H1 (cell line): ENCODE measurements around the gene GPR171. TPM values are rescaled to one million over a fixed set of nuclear protein-coding genes. Genes with fewer than 3 reads are reported as not detected.
A peak's percentile ranks its signal among the peaks of the same experiment; 100 is the strongest.

Experiments
- CTCF ChIA-PET: fragments of 300-600 bp; sonication (Branson Sonifier 250); formaldehyde crosslinking; loops from one replicate; lab custom pipeline; 2021; ENCODE audit not compliant: partially characterized antibody; lab: Charles Lee
- POLR2A ChIA-PET: fragments of 300-600 bp; sonication (Branson Sonifier 250); formaldehyde crosslinking; loops from one replicate; lab custom pipeline; 2021; ENCODE audit warnings: inconsistent platforms; ENCODE audit not compliant: partially characterized antibody; lab: Charles Lee
- DNase-seq, 2 experiments: peaks; one replicate each; pipeline versions ENCODE4 v3.0.0 to v3.0.0-alpha.2; 2010 to 2022; ENCODE audit warnings: low spot score in 2 of 2, low read depth in 1 of 2, mixed read lengths in 1 of 2
- FAIRE-seq: peaks from 2 replicates; lab custom pipeline; 2011; peaks lifted over from hg19 to GRCh38; lab: Jason Lieb, UNC
- H2AFZ ChIP-seq: 2 replicates; pipeline ENCODE4 v1.8.1; 2012; ENCODE audit warnings: low read length, inconsistent platforms
- H2AK5ac ChIP-seq: 2 replicates; pipeline ENCODE4 v1.6.1; 2013; ENCODE audit warnings: low read depth, low read length
- H2BK120ac ChIP-seq: replicated peaks from 2 replicates; pipeline ENCODE3; 2013; ENCODE audit warnings: low read depth, low read length, inconsistent platforms
- H2BK12ac ChIP-seq: 2 replicates; pipeline ENCODE4 v1.6.1; 2013; ENCODE audit warnings: low read depth, low read length
- H2BK15ac ChIP-seq: 2 replicates; pipeline ENCODE4 v1.6.1; 2013; ENCODE audit warnings: low read length
- H2BK20ac ChIP-seq: 2 replicates; pipeline ENCODE4 v1.6.1; 2013; ENCODE audit warnings: low read length
- H2BK5ac ChIP-seq: 2 replicates; pipeline ENCODE4 v1.6.1; 2013; ENCODE audit warnings: low read depth, low read length
- H3K14ac ChIP-seq: 2 replicates; pipeline ENCODE4 v1.6.1; 2013; ENCODE audit warnings: inconsistent platforms; ENCODE audit not compliant: insufficient read length
- H3K18ac ChIP-seq: 2 replicates; pipeline ENCODE4 v1.6.1; 2013; ENCODE audit warnings: low read length; ENCODE audit errors: extremely low read depth
- H3K23ac ChIP-seq: 2 replicates; pipeline ENCODE4 v1.6.1; 2013; ENCODE audit warnings: inconsistent platforms; ENCODE audit not compliant: insufficient read length
- H3K23me2 ChIP-seq: 2 replicates; pipeline ENCODE4 v1.6.1; 2013; ENCODE audit warnings: low read depth, low read length
- H3K27ac ChIP-seq: 2 replicates; pipeline ENCODE4 v1.6.1; 2011; ENCODE audit warnings: low read depth, low read length, inconsistent platforms
- H3K27me3 ChIP-seq, 4 experiments: replicated peaks in 1 of 4; 1 replicate in 1 of 4; 2 replicates in 3 of 4; pipeline versions ENCODE4 v1.6.1 to v1.8.1; 2011 to 2013; ENCODE audit warnings: low read length in 3 of 4, mild to moderate bottlenecking in 3 of 4, inconsistent platforms in 2 of 4, mixed read lengths in 2 of 4, moderate library complexity in 1 of 4; ENCODE audit not compliant: control insufficient read depth in 3 of 4, insufficient read depth in 3 of 4; ENCODE audit errors: extremely low read depth in 1 of 4
- H3K36me3 ChIP-seq, 4 experiments: 2 replicates each; pipeline versions ENCODE4 v1.6.1 to v1.8.1; 2011 to 2013; ENCODE audit warnings: mild to moderate bottlenecking in 4 of 4, low read length in 3 of 4, moderate library complexity in 2 of 4, control low read depth in 1 of 4, inconsistent platforms in 1 of 4; ENCODE audit not compliant: insufficient read depth in 4 of 4, control insufficient read depth in 2 of 4
- H3K4ac ChIP-seq: replicated peaks from 2 replicates; pipeline ENCODE3; 2013; ENCODE audit warnings: low read length, low read depth, mixed read lengths, inconsistent platforms; ENCODE audit not compliant: insufficient read length
- H3K4me1 ChIP-seq, 4 experiments: replicated peaks in 1 of 4; 1 replicate in 1 of 4; 2 replicates in 3 of 4; pipeline versions ENCODE4 v1.6.1 to v1.8.1; 2011 to 2013; ENCODE audit warnings: low read length in 3 of 4, inconsistent platforms in 2 of 4, mixed read lengths in 1 of 4; ENCODE audit not compliant: insufficient read depth in 4 of 4, control insufficient read depth in 3 of 4
- H3K4me2 ChIP-seq, 2 experiments: 2 replicates each; pipeline versions ENCODE4 v1.6.1 to v1.8.1; 2011 to 2013; ENCODE audit warnings: low read depth in 2 of 2, low read length in 2 of 2, control low read depth in 1 of 2, inconsistent platforms in 1 of 2, mild to moderate bottlenecking in 1 of 2; ENCODE audit not compliant: insufficient read depth in 1 of 2
- H3K4me3 ChIP-seq, 4 experiments: fragments of 200-600, 300-600 bp in 1 of 4; sonication (generic), shearing (Covaris generic), sonication (Bioruptor Twin) in 1 of 4; 2 replicates each; pipeline versions ENCODE4 v1.5.1 to v1.8.1; 2011 to 2016; ENCODE audit warnings: low read length in 4 of 4, low read depth in 3 of 4, control low read depth in 2 of 4, inconsistent platforms in 2 of 4, mild to moderate bottlenecking in 2 of 4, mixed read lengths in 1 of 4, moderate library complexity in 1 of 4; ENCODE audit not compliant: insufficient read depth in 2 of 4; ENCODE audit errors: extremely low read depth in 1 of 4
- H3K56ac ChIP-seq: replicated peaks from 2 replicates; pipeline ENCODE3; 2013; ENCODE audit warnings: low read depth, mild to moderate bottlenecking, mixed read lengths, low read length, inconsistent platforms; ENCODE audit not compliant: insufficient read length
- H3K79me1 ChIP-seq: 2 replicates; pipeline ENCODE4 v1.6.1; 2013; ENCODE audit warnings: low read depth, low read length, control low read depth
- H3K79me2 ChIP-seq, 2 experiments: 2 replicates each; pipeline versions ENCODE4 v1.6.1 to v1.8.1; 2012 to 2013; ENCODE audit warnings: low read length in 2 of 2, mild to moderate bottlenecking in 2 of 2, inconsistent platforms in 1 of 2; ENCODE audit not compliant: insufficient read depth in 2 of 2, control insufficient read depth in 1 of 2
- H3K9ac ChIP-seq, 4 experiments: replicated peaks in 1 of 4; 1 replicate in 1 of 4; 2 replicates in 3 of 4; pipeline versions ENCODE4 v1.6.1 to v1.8.1; 2011 to 2013; ENCODE audit warnings: low read depth in 3 of 4, low read length in 3 of 4, control low read depth in 2 of 4, mild to moderate bottlenecking in 2 of 4, moderate library complexity in 2 of 4, inconsistent platforms in 1 of 4; ENCODE audit errors: extremely low read depth in 1 of 4
- H3K9me3 ChIP-seq, 2 experiments: 2 replicates each; pipeline versions ENCODE4 v1.6.1 to v1.8.1; 2012 to 2013; ENCODE audit warnings: mild to moderate bottlenecking in 2 of 2, moderate library complexity in 2 of 2, control low read depth in 1 of 2, inconsistent platforms in 1 of 2, low read depth in 1 of 2, low read length in 1 of 2, mixed read lengths in 1 of 2; ENCODE audit not compliant: insufficient read depth in 2 of 2
- H4K20me1 ChIP-seq, 2 experiments: replicated peaks in 1 of 2; 2 replicates each; pipeline versions ENCODE3 to v1.8.1; 2011 to 2013; ENCODE audit warnings: inconsistent platforms in 2 of 2, low read length in 2 of 2, mild to moderate bottlenecking in 1 of 2; ENCODE audit not compliant: insufficient read depth in 2 of 2, control insufficient read depth in 1 of 2
- H4K5ac ChIP-seq: 2 replicates; pipeline ENCODE4 v1.6.1; 2013; ENCODE audit warnings: low read length, low read depth, mixed read lengths, inconsistent platforms; ENCODE audit not compliant: insufficient read length
- H4K8ac ChIP-seq: 2 replicates; pipeline ENCODE4 v1.8.0; 2013; ENCODE audit warnings: mild to moderate bottlenecking, moderate library complexity, low read length, inconsistent platforms; ENCODE audit not compliant: insufficient read depth; ENCODE audit errors: extremely low read depth
- H4K91ac ChIP-seq: replicated peaks from 2 replicates; pipeline ENCODE3; 2013; ENCODE audit warnings: low read length, mixed read lengths, inconsistent platforms; ENCODE audit not compliant: insufficient read length
- ASH2L ChIP-seq: fragments of 200-600, 300-600 bp; sonication (generic); IDR thresholded peaks from one replicate; pipeline ENCODE4 v1.7.1; 2017; ENCODE audit warnings: low read length
- CREB1 ChIP-seq: IDR thresholded peaks from 2 replicates; pipeline ENCODE4 v1.6.1; 2012; ENCODE audit warnings: inconsistent platforms
- JUN ChIP-seq: IDR thresholded peaks from 2 replicates; pipeline ENCODE4 v1.6.1; 2011; ENCODE audit warnings: low read depth, mild to moderate bottlenecking, improper control_type of control experiment, low read length
- KDM4A ChIP-seq: IDR thresholded peaks from one replicate; pipeline ENCODE4 v1.7.1; 2012; ENCODE audit warnings: low read depth, mild to moderate bottlenecking, moderate library complexity, low read length, inconsistent platforms; ENCODE audit not compliant: severe bottlenecking
- SP2 ChIP-seq: IDR thresholded peaks from 2 replicates; pipeline ENCODE4 v1.6.1; 2012; ENCODE audit warnings: mild to moderate bottlenecking, low read length, inconsistent platforms
- SP4 ChIP-seq: IDR thresholded peaks from 2 replicates; pipeline ENCODE4 v1.6.1; 2012; ENCODE audit warnings: low read length, inconsistent platforms
- TAF1 ChIP-seq: IDR thresholded peaks from 2 replicates; pipeline ENCODE4 v1.6.1; 2011; ENCODE audit warnings: mild to moderate bottlenecking, low read depth, low read length
- TAF7 ChIP-seq: optimal IDR thresholded peaks from 2 replicates; pipeline ENCODE3; 2011; ENCODE audit warnings: low read depth, mild to moderate bottlenecking, inconsistent platforms, low read length, moderate library complexity, borderline replicate concordance
- whole genome bisulfite sequencing, 2 experiments: shearing (Covaris generic) in 1 of 2; methylation state at CpG; one replicate each; pipeline versions ENCODE4 v1.1.6 to v1.1.7; 2013 to 2015; ENCODE audit warnings: low lambda C conversion rate in 2 of 2, mixed read lengths in 2 of 2, inconsistent platforms in 1 of 2, low coverage in 1 of 2, missing lambda C conversion rate in 1 of 2; ENCODE audit not compliant: insufficient replicate concordance in 2 of 2, insufficient coverage in 1 of 2, insufficient read length in 1 of 2; ENCODE audit errors: extremely low coverage in 1 of 2, missing lambda C conversion rate in 1 of 2; 5-methylcytosine and 5-hydroxymethylcytosine counted together
- polyA plus RNA-seq, 7 experiments: library from polyadenylated mRNA; depleted of rRNA in 3 of 7; stranded (reverse) in 5 of 7; unstranded in 2 of 7; fragments of >200 nt in 5 of 7; fragments of 200-250 nt in 2 of 7; gene quantifications; 1 replicate in 5 of 7; 2 replicates in 1 of 7; 4 replicates in 1 of 7; pipeline versions ENCODE4 v1.2.1 to v1.2.3, GENCODE V29; 2011 to 2013; ENCODE audit warnings: missing spikeins in 2 of 7, mixed read lengths in 2 of 7
- total RNA-seq: library from RNA; stranded (reverse); fragmentation: NEBNext Ultra II Directional; extraction: Animal tissue kit (Norgen Biotek cat#: 25700); gene quantifications from 2 replicates; pipeline ENCODE4 v1.2.1, GENCODE V29; 2021

The GPR171 gene
- total and polyA plus RNA-seq, 2 of the 8 experiments (the other 6 are each of a cell fraction or from before 2014, with no cell fraction given) = not detected

- Histone ChIP-seq H2BK20ac (no peak overlapping the region), H3K27me3 (no peaks in the 10 kb centered on the region), H3K56ac (no peak overlapping the region), H3K27ac (no peak overlapping the region), H3K4ac (no peak overlapping the region), H2BK12ac (no peak overlapping the region), H3K23ac (no peak overlapping the region), H3K9me3 (no peaks in the 10 kb centered on the region), H3K4me3 (no peak overlapping the region), H2BK5ac (no peak overlapping the region), H3K9ac (no peak overlapping the region), H3K14ac (no peak overlapping the region), H4K8ac (0 out of 2 replicates have a peak overlapping the region, but pooled peaks have one; percentile 7), H4K20me1 (no peaks in the 10 kb centered on the region), H3K36me3 (peaks cover 0 to 4% (median 0%) of the 10 kb centered on the region in 4 experiments; a peak in 3 of 8 replicates), H2BK15ac (no peak overlapping the region), H3K79me1 (no peaks in the 10 kb centered on the region), H2AK5ac (no peak overlapping the region), H4K5ac (no peak overlapping the region), H3K23me2 (no peaks in the 10 kb centered on the region), H3K4me2 (no peak overlapping the region), H2AFZ (no peak overlapping the region), H2BK120ac (no peak overlapping the region), H3K18ac (no peak overlapping the region), H3K79me2 (no peaks in the 10 kb centered on the region), H3K4me1 (no peaks in the 10 kb centered on the region), H4K91ac (no peak overlapping the region)
- DNase-seq (no peak), FAIRE-seq (no peak)
- WGBS, 2 experiments = 93% methylated on average over 8 of the region's 8 CpGs; no CpG with 5 or more reads in 1 of the 2 experiments
- TF ChIP-seq ASH2L (no peak), SP2 (no peak), CREB1 (no peak), TAF7 (no peak), KDM4A (no peak), TAF1 (no peak), JUN (no peak), SP4 (no peak)
- ChIA-PET CTCF (interaction anchor here (0.7 to 4.4 kb wide), 5 partner anchors 10 to 29 kb away, joined by 3 to 18 read pairs (median 4); no protein-coding TSS in a partner anchor), POLR2A (no interaction called here)
Observed at GRCh38 chr3:151197228-151197627, 5.8 kb downstream of the GPR171 start.
